Fibroblast of mammary gland (primary cell): ENCODE data around the gene SYK.

Experiments used
- DNase-seq: peaks from one replicate; pipeline ENCODE4 v3.0.0-alpha.2; 2010; ENCODE audit warnings: low read depth
- H3K4me3 ChIP-seq: 2 replicates; pipeline ENCODE4 v1.5.1; 2011; ENCODE audit warnings: low read depth, mild to moderate bottlenecking, low read length, moderate library complexity; ENCODE audit not compliant: control insufficient read depth
- TF ChIP-seq, protein P1 (sequence below): conservative IDR thresholded peaks from 2 replicates; pipeline ENCODE4 v1.5.1; 2011; ENCODE audit warnings: low read depth, low read length, inconsistent platforms; ENCODE audit not compliant: control insufficient read depth, insufficient read depth

The SYK gene

DNA sequence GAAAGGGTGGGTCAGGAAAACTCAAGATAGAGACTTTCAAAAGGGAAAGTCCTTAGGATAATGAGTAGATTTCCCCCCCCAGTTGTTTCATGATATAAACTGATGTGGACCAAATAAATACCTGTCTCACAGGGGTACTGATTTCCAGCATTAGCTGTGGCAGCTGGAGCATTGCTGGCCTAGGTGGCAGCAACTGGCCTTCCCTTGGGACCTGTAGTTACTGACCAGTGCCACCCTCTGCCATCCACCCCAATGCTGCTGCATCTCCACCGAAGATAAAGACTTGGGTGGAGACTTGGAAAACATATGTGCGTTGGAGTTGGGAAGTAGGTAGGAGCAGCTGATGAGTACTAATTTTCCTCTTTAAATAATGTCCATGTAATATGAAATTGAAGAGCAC lies 71.8 kb downstream of the SYK start:
- DNase-seq, result no peak
- TF ChIP-seq, protein P1, sequence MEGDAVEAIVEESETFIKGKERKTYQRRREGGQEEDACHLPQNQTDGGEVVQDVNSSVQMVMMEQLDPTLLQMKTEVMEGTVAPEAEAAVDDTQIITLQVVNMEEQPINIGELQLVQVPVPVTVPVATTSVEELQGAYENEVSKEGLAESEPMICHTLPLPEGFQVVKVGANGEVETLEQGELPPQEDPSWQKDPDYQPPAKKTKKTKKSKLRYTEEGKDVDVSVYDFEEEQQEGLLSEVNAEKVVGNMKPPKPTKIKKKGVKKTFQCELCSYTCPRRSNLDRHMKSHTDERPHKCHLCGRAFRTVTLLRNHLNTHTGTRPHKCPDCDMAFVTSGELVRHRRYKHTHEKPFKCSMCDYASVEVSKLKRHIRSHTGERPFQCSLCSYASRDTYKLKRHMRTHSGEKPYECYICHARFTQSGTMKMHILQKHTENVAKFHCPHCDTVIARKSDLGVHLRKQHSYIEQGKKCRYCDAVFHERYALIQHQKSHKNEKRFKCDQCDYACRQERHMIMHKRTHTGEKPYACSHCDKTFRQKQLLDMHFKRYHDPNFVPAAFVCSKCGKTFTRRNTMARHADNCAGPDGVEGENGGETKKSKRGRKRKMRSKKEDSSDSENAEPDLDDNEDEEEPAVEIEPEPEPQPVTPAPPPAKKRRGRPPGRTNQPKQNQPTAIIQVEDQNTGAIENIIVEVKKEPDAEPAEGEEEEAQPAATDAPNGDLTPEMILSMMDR, result no peak
- no peak overlapping the region for H3K4me3 ChIP-seq

DNA sequence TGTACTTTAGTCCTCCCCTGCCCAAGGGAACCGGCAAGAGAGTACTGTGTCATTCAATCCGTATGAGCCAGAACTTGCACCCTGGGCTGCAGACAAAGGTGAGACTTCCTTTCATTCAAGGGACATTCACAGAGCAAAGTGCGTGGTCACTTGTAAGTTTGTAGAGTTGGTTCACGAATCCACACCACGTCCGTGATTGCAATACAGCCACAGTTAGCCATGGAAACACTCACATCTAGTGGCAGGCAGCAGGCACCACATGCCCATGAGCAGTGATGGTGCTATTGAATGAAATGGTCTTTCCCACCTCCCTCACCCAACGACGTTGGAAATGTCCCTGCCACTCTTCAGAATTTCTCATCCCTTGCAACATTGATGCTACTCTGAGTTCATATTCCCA lies 72.6 kb downstream of the SYK start:
- H3K4me3 ChIP-seq, result no peak overlapping the region
- DNase-seq, result no peak
- TF ChIP-seq, protein P1, result peak; percentile 5

DNA sequence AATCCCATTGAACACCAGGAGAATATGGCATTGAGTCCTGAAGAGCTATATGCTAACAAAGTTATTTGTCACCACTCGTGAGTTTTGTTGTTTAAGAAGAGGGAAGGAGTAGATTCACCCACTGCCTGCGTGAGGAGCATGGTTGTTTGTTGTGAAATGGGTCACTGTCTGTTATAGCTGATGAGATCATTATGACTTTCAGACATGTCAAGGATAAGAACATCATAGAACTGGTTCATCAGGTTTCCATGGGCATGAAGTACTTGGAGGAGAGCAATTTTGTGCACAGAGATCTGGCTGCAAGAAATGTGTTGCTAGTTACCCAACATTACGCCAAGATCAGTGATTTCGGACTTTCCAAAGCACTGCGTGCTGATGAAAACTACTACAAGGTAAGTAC lies 76.9 kb downstream of the SYK start:
- TF ChIP-seq, protein P1, result no peak

DNA sequence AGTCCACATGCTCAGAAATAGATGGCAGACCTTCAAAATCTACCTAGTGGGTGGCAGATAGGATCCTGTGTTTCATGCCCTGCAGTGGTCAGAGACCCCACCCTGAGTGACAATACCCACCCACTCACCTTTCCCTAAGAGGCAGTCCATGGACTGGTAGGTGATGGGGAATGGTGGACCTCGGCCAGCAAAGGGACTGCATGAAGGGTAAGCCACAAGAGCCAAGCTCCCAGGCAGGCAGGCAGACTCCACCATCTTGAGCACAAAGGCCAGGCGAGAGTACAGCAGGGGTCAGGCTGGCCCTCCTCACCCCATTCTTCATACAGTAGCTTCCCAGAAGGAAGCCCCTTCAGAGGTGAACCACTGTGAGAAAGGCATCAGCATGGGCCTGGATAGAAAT lies 78.4 kb downstream of the SYK start:
- no peak for DNase-seq
- no peak overlapping the region for H3K4me3 ChIP-seq
- TF ChIP-seq, protein P1, result no peak

More for the DNA sequence above, 76.9 kb downstream of the SYK start:
- H3K4me3 ChIP-seq, result no peak overlapping the region
- no peak for DNase-seq

DNA sequence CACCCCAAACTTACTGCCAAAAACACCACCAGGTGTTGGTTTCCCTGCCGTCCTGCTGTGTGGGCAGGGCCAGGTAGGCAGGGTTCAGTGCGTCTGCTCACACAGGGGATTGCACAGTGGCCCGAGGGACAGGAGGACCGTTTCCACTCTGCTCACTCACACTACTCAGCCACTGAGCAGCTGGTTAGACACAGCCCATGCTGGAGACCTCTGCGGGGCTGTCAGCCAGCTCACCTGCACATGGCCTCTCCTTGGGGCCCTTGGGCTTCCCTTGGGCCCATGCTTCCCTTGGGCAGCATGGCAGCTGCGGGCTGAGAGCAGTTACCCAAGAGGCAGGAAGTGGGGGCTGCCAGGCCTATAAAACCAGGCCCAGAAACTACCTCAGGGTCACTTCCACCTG lies 79.0 kb downstream of the SYK start:
- TF ChIP-seq, protein P1, result no peak
- no peak for DNase-seq
- no peak overlapping the region for H3K4me3 ChIP-seq

DNA sequence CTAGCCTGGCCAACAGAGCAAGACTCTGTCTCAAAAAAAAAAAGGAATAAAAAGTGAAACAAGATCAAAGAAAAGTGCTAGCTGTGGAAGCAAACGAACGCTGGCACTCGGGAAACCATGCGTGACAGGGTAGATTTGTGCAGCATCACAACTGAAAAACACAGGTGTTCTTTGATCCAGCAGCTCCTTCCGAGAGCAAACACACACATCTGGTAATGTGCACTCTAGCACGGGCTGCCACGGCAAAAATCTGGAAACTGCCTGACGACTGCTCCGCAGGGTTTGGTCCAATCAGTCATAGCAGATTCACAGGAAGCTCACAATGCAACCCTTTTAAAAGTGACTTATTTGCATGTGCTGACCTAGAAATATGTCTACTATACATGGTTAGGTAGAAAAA lies 80.0 kb downstream of the SYK start:
- DNase-seq, result no peak

DNA sequence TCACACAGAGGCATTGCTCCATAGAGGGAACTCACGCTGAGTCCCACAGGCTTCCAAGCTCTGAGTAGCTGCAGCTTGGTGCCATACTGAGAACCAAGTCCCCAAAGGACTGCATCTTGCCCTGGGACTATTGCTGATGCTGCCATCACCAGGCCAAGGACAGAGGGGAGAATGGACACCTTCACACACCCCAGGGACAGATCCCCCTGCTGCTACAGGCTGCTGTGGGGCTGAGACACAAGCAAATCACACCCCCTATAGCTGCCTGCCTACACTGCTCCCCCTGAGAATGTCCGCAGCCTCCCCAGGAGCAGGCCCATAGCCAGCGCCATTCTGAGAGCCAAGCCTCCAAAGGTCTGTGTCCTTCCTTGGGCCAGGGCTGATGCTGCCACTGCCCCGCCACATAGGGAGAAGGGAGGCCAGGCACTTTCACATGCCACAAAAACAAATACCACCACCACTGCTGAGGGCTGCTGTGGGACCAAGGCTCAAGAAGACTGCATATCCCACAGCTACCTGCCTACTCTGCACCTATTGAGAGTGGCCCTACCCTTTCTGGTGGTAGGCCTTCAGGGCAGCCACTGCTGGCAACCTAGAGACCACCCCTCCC lies 81.5 kb downstream of the SYK start:
- TF ChIP-seq, protein P1, result no peak
- no peak for DNase-seq
- no peak overlapping the region for H3K4me3 ChIP-seq

More for the DNA sequence above, 80.0 kb downstream of the SYK start:
- no peak overlapping the region for H3K4me3 ChIP-seq
- TF ChIP-seq, protein P1, result no peak
